GM11168 (cell line): ENCODE results near the gene MCTP1.

Experiments
- in situ Hi-C: fragments of 300-500 bp; cut with MboI; formaldehyde crosslinking; loops from one replicate; pipeline ENCODE4 v1.12.0; 2022; ENCODE audit warnings: low sequenced_read_pairs; ENCODE audit not compliant: unreplicated experiment

Gene MCTP1

GRCh38 chr5:95081982-95082381, 202.9 kb downstream of the MCTP1 start:
- in situ Hi-C loops = no loop called here

- in situ Hi-C loops = no loop called here
Measured at GRCh38 chr5:95081500-95081960, 203.4 kb downstream of the MCTP1 start.

- in situ Hi-C loops = no loop called here
Measured at GRCh38 chr5:95080441-95080840, 204.5 kb downstream of the MCTP1 start.

GRCh38 chr5:95080030-95080429, 204.9 kb downstream of the MCTP1 start:
- in situ Hi-C loops = no loop called here

GRCh38 chr5:95078868-95079267, 206.0 kb downstream of the MCTP1 start:
- in situ Hi-C loops = no loop called here

GRCh38 chr5:95076395-95077185, 208.3 kb downstream of the MCTP1 start:
- in situ Hi-C loops = no loop called here

- in situ Hi-C loops = no loop called here
Measured at GRCh38 chr5:95075111-95075510, 209.8 kb downstream of the MCTP1 start.

- in situ Hi-C loops = no loop called here
Measured at GRCh38 chr5:95072281-95072680, 212.6 kb downstream of the MCTP1 start.

- in situ Hi-C loops = no loop called here
Measured at GRCh38 chr5:95070866-95071265, 214.0 kb downstream of the MCTP1 start.

GRCh38 chr5:95070453-95070852, 214.4 kb downstream of the MCTP1 start:
- in situ Hi-C loops = no loop called here

GRCh38 chr5:95069948-95070347, 214.9 kb downstream of the MCTP1 start:
- in situ Hi-C loops = no loop called here

- in situ Hi-C loops = no loop called here
Measured at GRCh38 chr5:95069021-95069420, 215.9 kb downstream of the MCTP1 start.

- in situ Hi-C loops = no loop called here
Measured at GRCh38 chr5:95068289-95068910, 216.5 kb downstream of the MCTP1 start.

GRCh38 chr5:95066048-95066447, 218.8 kb downstream of the MCTP1 start:
- in situ Hi-C loops = no loop called here

- in situ Hi-C loops = no loop called here
Measured at GRCh38 chr5:95063492-95063891, 221.4 kb downstream of the MCTP1 start.

GRCh38 chr5:95060098-95060497, 224.8 kb downstream of the MCTP1 start:
- in situ Hi-C loops = no loop called here

- in situ Hi-C loops = no loop called here
Measured at GRCh38 chr5:95059636-95060035, 225.3 kb downstream of the MCTP1 start.

GRCh38 chr5:95057615-95058014, 227.3 kb downstream of the MCTP1 start:
- in situ Hi-C loops = no loop called here

- in situ Hi-C loops = no loop called here
Measured at GRCh38 chr5:95053253-95053652, 231.6 kb downstream of the MCTP1 start.

- in situ Hi-C loops = no loop called here
Measured at GRCh38 chr5:95050708-95051107, 234.2 kb downstream of the MCTP1 start.

GRCh38 chr5:95048628-95049027, 236.3 kb downstream of the MCTP1 start:
- in situ Hi-C loops = no loop called here
